Left renal pelvis (tissue), 4 donors: ENCODE measurements around the gene HOXD11. TPM values are rescaled to one million over a fixed set of nuclear protein-coding genes. Genes with fewer than 3 reads are reported as not detected.

ENCODE experiments used
- DNase-seq, 4 donors: peaks; one replicate each; pipeline ENCODE4 v3.0.0-alpha.2; 2013; ENCODE audit warnings: low read depth in 4 of 4, low spot score in 3 of 4
- polyA plus RNA-seq, 4 donors: library from polyadenylated mRNA; unstranded; fragments of 120-200 nt; gene quantifications; one replicate each; pipeline ENCODE4 v1.2.1, GENCODE V29; 2013; ENCODE audit not compliant: insufficient read length in 4 of 4

The HOXD11 gene
- polyA plus RNA-seq, 4 donors: 45.8 to 76.0 (median 63.4) TPM

DNA sequence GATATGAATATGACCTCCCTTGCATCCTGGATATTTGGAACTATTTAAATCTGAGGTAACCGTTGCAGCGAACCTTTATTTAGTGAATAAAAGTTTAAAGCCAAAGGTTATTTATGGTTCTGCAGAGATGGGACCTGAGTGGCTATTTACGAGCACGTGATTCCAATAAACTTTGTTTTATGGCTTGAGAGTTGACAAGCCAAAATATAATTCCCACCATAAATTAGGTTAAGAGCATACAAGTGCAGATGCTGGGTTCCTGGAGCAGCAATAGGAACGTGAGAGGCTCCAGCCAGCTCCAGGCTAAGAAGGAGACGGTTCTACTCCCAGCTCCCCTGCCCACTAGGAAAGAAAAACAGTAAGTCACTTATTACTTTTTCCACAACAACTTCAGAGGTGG, 39.0 kb downstream of the HOXD11 start:
- peak in 1 of 4 donors; percentile 70 for DNase-seq

DNA sequence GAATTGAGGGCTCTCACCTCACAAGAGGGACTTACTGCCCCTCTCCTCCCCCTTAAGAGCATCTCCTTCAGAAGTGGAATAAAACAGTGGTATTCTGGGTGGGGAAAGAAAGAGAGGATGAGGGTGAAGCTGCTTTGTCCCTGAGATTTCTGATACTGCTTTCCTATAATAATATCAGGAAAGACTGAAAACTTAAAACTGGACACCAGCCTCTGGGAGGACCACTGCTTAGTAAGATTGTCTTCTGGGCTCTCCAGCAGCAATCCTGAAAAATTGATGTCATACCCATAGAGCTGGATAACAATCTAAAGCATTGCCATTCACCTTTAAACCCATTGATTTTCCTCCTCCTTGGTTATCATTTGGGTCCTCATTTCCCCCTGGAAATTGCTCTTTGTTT, 39.6 kb downstream of the HOXD11 start:
- DNase-seq: no peak

DNA sequence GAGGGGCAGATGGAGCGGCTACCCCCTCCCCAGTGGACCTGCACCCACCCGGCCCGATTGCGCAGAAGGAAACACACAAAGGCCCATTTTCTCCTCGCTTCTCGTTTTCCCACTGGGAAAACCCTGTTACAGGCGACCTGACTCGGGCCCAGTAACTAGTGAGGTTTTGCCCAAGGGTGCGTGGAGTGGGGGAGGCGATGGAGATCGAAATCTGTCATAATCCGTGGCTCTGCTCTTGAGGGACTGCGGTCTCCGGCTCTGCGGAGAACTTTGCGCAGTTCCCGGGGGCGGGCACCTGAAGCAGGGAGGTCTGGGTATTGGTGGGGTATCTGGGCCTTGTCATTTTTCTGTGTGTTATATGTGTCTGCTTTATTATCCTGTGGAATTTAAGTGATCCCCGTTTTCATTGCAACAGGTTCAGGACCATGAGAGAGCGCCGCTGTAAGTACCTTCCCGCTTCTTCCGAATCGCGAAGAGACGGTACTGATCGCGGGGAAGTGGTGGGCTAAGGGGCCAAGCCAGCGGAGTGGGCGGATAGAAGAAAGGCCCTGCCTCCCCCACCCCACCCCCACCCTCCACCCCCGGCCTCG, 40.2 kb downstream of the HOXD11 start:
- no peak for DNase-seq

DNA sequence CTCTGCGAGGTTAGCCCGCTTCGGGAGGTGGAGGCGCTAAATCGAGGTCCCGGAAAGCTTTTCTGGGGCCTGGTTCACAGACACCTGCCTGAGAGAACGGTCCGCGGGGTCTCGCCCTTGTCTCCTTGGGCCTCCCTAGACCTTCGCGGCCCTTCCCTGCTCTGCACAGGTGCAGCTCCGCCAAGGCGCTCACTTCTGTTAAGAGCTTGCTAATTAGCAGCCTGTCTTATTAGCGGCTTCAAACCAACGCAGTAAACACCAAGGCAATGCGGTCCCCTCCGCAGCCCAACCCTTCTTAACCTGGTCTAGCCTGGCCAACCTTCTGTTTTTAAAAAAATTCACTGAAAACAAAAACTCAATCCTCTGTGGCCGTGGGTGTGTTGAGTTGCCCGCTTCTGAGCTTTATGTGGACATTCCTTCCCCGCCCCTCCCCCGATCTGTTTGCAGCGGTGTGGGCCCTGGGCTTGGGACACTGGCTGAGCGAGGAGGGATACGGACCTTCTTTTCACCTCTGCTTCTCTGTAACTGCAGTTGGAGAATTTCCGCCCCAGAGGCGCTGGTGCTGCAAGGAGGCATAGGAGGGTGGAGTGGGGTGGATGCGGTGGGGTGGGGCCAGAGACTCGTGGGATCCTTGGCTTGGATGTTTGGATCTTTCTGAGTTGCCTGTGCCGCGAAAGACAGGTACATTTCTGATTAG, 40.9 kb downstream of the HOXD11 start:
- DNase-seq: no peak

DNA sequence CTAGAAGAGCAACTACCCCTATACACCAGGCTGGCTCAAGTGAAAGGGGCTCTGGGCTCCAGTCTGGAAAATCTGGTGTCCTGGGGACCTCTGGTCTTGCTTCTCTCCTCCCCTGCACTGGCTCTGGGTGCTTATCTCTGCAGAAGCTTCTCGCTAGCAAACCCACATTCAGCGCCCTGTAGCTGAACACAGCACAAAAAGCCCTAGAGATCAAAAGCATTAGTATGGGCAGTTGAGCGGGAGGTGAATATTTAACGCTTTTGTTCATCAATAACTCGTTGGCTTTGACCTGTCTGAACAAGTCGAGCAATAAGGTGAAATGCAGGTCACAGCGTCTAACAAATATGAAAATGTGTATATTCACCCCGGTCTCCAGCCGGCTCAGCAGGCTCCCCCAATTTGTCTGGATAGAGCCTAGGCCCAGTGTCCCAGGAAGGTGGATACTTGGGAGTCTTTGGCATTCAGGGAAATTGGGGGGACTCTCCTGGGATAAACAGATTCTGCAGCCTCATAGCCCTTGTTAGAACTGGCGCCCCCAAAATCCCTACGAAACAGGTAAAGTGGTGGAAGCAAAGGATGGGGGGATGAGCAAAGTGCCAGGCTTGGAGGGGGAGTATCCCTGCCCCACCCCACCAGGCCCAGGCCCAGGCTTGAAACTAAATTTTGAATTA, 41.8 kb downstream of the HOXD11 start:
- no peak for DNase-seq

DNA sequence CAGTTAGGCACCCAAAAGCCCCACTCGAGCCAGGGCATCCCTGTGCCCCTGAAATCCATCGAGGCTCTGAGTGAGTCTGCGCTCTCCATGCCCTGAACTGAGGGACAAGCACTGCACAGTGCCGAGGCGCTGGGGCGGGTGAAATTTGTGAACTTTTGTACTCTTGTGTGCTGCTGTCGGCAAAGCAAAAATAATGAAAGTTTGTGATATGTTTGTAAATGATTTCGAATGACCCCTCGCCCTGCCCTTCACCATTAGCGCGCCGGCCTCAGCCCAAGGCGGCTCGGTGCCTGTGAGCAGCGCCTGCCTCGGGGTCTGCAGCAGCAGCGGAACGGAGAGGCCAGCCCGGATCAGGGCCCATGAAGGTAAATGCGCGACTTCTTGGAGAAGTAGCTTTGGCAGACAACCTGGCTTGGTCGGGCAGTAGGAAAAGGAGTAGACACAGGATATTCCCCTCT, 42.4 kb downstream of the HOXD11 start:
- DNase-seq: no peak

DNA sequence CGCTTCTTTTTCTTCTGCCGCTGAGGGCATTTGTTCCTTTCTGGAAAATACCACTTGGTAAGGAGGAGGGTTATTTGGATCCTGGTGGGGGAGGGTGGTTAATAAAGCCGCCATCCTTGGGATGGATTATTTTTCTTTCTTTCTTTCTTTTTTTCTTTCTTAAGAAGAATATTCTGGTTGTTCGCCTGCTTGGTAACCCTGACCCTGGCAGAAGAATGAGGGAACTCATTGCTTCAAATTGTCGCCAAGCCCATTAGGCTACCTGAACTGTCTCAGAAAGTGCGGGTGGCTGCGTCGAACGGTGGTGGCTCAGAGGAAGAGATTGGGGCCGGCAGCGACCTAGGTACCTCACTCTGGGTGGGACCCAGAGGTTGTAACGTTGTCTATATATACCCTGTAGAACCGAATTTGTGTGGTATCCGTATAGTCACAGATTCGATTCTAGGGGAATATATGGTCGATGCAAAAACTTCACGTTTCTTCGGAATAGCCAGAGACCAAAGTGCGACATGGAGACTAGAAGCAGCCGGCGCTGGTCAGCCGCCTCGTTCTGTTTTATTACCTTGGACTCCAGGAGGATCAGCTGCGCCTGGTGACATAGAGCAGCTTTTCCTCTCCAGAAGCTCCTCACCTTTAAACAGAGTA, 43.0 kb downstream of the HOXD11 start:
- no peak for DNase-seq

DNA sequence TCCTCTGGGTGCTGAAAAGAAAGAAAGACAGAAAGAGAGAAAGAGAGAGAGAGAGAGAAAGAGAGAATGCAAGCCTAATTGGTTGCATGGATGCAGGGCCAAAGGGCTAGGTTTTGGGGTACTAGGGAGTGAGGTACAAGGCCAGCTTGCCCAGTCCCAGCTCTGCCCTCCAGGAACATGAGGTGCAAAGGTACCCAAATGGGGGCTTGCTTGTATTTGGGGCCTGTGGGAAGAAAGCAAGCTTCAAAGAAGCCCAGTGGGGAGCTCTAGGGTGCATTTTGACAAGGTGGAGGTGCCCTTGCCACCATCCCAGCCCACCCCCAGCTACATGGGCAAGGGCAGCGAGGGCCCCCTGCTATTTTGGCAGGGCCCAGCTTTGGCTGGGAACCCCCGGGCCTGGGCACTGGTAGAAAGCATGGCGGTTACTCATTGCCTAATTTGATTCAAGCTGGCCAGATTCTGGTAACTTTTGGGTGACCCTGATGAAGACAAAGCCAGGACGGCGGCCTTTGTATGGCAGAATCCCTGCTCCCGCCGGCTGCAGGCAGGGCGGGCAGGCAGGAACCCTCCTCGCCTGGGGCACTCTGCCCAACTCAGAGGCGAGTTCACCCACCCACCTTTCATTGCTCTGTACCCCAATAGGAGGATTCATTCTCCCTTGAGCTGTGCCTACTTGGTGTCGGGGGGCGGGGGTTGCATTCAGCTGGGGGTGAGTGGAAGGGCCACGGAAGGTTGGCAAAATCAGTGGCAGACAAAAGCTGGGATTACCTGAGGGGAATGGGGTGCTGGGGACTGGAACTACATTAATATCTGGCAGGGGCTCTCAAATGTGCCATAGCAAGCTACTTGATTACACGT, 43.7 kb downstream of the HOXD11 start:
- no peak for DNase-seq

DNA sequence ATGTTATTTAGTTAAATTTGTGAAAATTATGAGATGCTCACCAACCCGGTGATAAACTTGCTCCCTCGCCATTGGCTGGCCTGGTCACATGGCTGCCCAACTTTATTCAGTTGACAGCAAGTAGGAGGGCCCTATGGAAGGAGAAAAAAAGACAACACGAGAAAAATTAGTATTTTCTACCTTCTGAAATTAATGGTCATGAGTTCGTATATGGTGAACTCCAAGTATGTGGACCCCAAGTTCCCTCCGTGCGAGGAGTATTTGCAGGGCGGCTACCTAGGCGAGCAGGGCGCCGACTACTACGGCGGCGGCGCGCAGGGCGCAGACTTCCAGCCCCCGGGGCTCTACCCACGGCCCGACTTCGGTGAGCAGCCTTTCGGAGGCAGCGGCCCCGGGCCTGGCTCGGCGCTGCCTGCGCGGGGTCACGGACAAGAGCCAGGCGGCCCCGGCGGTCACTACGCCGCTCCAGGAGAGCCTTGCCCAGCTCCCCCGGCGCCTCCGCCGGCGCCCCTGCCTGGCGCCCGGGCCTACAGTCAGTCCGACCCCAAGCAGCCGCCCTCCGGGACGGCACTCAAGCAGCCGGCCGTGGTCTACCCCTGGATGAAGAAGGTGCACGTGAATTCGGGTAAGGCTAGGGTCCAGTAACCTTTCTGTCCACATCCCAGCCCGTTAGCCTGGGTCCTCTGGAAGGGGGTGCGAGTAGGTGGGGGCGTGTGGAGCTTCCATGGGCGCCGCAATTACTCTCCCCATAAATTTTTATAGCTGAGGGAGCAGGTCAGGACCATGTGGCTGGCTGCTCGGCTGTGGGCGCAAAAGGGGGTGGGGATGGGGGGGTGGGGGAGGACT, 44.6 kb downstream of the HOXD11 start, which contains the start of gene HOXD4:
HOXD4 (plus strand) TSS at position 109 of the 846 bp plus-strand sequence; CDS start at position 193, 84 bp downstream.
- no peak for DNase-seq

DNA sequence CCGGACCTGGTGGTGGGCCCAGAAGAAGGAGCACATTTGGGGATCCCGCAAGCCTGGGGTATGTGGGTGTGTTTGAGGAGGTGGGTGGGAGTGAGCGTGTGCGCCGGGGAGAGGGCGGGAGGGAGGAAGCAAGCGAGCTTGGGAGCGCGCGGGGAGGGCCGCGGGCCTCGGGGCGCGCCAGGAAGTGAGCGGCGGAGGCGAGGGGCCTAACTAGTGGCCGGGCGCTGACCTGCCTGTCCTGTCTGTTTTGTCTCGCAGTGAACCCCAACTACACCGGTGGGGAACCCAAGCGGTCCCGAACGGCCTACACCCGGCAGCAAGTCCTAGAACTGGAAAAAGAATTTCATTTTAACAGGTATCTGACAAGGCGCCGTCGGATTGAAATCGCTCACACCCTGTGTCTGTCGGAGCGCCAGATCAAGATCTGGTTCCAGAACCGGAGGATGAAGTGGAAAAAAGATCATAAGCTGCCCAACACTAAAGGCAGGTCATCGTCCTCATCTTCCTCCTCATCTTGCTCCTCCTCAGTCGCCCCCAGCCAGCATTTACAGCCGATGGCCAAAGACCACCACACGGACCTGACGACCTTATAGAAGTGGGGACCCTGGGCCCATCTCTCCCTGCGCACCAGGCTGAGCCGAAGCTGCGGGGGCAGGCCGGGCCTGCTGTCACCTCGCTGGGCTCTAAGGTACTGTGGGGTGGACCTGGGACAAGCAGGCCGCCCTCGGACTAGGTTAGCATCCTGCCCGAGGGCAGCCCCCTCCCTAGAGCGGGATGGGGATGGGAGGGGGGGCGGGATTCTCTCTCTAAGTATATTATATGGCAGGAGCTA, 45.5 kb downstream of the HOXD11 start:
- no peak for DNase-seq

DNA sequence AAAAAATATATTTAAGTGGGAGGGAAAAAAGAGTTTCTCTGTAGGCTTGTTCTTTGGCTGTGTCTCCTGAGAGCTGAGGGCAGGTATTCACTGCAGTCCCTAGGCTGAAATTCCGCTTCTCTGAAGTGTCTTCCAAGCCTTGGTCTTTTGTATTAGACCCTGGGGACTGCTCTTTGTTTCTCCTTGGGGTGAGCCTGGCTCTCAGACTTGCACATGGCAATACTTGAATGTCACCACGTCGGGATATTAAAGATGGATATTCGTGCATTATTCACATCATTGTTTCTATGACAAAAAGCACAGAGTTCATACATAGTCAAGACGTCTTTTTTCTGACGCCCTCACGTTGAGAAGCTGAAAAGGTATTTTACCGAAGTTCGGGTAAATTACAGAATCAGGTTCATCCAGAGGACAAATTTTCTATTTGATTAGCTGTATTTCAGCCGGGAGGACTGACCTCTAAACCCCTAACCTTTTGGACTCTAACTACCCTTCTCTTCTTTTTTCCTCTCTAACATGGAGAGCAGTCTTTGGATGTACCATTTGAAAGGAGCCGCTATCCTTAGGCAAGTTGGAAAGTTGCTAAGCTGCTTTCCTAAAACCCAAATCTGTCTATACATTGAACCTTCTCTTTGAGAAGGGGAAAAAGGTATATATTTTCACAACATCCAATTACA, 47.6 kb downstream of the HOXD11 start:
- DNase-seq: no peak

DNA sequence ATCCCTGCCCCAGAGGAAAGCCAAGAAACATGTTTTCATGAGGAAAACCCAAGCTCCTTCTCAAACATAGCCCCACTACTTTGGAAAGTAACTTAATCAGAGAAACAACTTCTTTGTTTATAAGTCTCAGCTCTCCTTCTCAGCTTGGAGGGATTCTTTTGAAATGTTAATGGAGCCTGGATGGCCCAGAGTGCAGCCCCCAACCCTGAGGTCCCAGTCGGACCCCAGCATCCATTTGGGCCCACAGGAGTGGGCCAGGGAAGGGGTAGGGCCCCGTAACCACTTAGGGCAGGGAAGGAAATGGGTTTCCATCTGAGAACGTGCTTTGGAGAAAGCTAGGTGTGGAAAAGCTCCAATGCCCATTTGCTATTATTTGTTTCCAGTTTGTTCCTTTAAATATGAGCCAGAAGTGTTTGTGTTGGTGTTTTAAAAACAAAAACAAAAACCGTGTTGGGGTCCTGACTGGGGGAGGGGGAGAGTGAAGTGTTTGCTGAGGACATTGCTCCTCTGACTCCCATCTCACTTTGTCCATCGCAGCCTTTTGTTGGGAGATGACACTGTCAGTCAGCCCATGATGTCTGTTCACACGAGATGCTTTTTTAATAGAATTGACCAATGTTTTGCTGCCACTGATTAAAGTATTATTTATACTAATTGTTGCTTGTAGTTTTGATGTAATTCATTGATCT, 48.4 kb downstream of the HOXD11 start:
- DNase-seq: no peak

DNA sequence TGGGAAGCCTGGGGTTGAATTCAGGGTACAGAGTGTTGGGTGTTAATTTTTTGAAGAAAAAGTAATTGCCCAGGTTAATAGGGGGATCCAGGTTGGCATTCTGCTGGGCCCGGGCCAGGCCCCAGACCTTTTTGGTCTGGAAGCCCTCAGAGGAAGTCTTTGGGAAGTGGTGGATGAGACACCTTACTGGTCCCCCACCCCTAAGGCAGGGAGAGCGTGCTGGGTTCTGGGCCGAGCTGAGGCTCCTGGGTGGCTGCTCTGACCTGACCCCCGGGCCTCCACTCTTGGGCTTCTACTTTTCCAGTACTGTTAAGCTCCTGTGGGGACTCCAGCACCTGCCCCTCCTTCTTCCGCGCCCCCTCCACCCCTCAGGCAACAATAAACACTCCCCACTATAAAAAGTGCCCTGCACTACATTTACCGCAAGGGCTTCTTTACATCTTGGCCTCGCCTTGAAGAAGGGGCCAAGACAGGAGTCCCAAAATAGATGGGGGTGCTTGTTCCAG, 49.3 kb downstream of the HOXD11 start:
- DNase-seq: no peak

DNA sequence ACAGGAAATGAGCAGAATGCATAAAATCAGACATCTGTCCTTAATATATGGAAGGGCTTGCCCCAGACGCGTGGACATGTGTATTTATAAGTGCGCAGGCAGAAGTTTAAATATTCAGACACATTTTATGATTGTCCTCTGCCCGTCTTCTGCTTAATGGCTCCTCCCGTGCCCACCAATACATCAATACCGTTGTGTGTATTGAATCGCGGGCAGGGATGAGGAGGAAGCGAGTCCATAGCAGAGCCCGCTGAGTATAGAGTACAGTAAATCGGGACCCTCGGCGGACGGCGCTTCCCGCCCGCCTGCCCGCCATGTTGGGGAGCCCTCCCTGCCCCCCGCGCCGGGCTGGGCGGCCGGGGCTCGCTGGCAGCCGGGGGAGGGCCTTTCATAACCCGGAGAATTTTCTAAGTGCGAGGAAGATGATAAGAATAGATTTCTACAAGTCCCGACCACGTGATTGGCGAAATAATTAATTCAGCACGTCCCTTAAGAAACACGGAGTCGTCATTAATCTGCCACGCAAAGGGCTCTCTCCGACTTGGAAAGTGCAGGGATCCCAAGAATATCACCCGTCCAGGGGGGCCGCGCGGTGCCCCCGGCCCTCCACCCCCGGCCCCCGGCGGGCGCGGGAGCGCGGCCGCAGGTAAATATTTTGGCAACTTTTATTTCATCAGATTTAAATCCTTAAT, 49.9 kb downstream of the HOXD11 start, which contains the start of gene HOXD3:
HOXD3 (plus strand) TSS at position 501 of the 692 bp plus-strand sequence. CDS start 11,808 bp downstream, outside the sequence.
- no peak for DNase-seq

DNA sequence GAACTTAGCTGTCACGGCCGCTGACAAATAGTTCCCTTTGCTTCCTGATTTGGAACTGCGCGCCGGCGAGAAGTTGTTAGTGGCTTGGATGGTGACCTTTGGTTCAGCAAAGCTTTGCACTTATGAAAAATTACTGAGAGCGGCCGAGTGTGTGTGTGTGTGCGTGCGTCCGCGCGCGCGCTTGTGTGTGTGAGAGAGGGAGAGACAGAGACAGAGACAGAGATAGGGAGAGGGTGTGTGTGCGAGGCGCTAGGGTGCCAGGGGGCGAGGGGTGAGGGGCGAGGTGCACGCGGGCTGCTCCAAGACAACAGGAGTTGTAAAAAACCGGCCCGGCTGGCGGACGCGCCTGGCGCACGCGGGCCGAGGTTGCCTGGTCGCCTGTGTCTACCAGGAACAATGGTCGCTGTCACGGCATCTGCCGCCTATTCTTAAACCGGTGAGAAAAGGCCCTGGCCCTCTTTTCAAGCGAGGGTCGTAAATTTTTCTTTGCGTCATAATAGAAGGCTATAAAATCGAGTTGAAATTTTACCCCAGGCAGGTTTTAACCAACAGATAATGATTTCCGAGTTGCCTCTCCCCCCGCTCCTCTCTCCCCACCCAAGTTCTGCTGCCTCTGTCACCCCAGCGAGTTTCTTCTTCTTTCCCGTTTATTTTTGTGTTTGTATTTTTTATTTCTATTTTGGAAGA, 50.6 kb downstream of the HOXD11 start:
- DNase-seq: no peak

DNA sequence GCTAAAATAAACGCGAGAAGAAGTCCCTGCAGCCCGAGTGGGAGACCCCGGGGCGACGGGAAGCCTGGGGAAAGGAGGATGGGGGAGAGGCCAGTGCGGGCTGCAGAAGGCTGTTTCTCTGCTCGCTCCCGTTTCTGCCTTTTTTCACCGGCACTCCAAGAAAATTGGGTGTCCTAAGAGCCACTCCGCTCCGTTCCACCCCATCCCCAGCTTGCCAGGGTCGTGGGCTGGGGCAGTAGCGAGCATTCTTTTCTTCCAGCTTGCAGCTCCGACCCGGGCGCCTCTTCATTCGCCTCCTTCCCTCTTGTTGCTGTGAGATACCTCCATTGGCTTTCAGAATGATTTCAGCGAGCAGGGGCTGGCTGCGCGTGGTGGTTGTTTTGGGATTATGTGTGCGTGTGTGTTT, 51.1 kb downstream of the HOXD11 start:
- no peak for DNase-seq
